Ramos (cell line): ENCODE measurements around the gene IRF3.
"Not testable (repeated sequence)": the region's sequence is repeated elsewhere in the genome, so short reads cannot be mapped to it uniquely, and the experiment has no call there.

Source experiments
- in situ Hi-C: fragments of 300-500 bp; cut with MboI; formaldehyde crosslinking; loops from one replicate; pipeline ENCODE4 v1.14.3; 2022; ENCODE audit warnings: low sequenced_read_pairs; ENCODE audit not compliant: unreplicated experiment

IRF3 gene

GRCh38 chr19:49631014-49631588 lies 34.6 kb downstream of the IRF3 start:
- in situ Hi-C loops, result no loop called here

DNA sequence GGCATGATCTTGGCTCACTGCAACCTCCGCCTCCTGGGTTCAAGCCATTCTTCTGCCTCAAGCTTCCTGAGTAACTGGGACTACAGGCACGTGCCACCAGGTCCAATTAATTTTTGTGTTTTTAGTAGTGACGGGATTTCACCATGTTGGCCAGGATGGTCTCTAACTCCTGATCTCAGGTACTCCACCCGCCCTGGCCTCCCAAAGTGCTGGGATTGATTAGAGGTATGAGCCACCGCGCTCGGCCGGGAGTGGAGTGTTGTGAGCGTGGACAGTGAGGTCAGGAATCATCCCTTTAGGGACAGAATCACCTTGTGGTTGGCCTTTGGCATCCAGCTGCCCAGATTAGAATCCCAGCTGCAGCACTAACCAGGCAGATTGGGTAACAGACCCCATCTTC lies 36.0 kb downstream of the IRF3 start:
- in situ Hi-C loops, result no loop called here

GRCh38 chr19:49626226-49626625 lies 39.4 kb downstream of the IRF3 start:
- in situ Hi-C loops, result no loop called here

DNA sequence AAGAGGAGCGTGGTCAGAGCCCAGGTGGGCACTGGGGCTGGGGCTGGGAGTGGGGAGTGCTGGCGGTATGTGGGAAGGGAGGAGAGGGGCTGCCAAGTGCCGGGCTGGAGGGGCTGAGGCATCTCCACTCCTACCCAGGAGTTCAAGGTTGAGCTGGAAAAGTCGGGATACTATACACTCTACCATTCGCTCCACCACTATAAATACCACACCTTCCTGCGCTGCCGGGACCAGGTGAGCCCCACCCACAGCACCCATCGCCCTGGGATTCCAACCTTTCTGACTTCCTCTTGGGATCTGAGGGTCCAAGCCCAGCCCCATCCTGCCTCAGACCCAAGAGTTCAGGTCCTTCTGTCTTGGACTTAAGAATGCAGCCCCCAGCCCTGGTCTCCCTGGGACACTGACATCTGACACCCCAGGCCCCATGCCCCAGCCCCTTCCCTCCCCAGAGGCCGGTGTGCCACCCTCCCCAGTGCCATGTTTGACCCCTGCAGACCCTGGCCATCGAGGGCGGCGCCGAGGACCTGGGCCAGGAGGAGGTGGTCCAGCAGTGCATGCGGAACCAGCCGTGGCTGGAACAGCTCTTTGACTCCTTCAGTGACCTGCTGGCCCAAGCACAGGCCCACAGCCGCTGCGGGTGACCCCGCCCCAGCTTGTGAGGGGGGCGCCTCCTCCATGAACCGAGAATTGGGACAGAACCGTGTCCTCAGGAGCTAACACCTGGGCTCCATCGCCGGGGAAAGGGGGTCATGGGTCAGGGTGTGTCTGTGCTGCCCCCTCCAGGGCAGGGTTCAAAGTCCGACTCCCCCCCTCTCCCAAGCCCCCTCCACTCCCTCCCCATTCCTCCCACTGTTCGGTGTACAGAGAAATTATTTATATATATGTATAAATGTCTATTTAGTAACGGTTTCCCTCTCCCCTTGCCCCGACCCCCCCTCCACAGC lies 40.4 kb downstream of the IRF3 start:
- in situ Hi-C loops, result no loop called here

DNA sequence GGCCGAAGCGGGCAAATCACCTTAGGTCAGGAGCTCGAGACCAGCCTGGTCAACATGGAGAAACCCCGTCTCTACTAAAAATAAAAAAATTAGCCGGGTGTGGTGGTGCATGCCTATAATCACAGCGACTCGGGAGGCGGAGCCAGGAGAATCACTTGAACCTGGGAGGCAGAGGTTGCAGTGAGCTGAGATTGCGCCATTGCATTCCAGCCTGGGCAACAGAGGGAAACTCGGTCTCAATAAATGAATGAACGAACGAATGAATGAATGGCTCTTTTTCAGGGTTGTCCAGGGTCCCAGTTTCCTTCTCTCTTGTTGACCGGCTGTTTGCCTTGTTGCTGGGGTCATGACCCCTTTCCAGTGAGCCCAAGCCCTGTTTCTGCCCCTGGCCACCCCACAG lies 47.8 kb downstream of the IRF3 start:
- in situ Hi-C loops, result not testable (repeated sequence)

DNA sequence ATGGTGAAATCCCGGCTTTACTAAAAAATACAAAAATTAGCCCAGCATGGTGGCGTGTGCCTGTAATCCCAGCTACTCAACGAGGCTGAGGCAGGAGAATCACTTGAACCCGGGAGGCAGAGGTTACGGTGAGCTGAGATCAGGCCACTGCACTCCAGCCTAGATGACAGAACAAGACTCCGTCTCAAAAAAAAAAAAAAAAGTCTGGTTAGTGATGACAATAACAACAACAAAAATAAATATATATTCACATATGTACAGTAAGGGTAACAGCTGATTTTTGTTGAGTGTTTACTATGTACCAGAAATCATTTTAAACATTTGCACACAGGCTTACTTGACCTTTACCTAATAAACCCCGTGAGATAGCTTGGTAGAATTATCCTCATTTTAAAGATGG lies 48.7 kb downstream of the IRF3 start:
- in situ Hi-C loops, result no loop called here

- in situ Hi-C loops, result no loop called here
These were observed 49.1 kb downstream of the IRF3 start for GRCh38 chr19:49616532-49616931.

DNA sequence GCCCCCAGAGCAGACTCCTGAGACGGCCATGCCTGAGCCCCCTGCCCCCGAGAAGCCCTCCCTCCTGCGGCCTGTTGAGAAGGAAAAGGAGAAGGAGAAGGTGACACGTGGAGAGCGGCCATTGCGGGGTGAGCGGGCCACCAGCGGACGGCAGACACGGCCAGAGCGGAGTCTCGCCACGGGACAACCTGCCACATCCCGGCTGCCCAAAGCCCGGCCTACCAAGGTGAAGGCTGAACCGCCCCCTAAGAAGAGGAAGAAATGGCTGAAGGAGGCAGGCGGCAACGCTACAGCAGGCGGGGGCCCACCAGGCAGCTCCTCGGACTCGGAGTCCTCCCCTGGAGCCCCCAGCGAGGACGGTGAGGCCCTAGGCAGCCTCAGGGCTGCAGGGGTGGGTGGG lies 49.8 kb downstream of the IRF3 start:
- in situ Hi-C loops, result no loop called here

- in situ Hi-C loops, result no loop called here
These were observed 51.4 kb downstream of the IRF3 start for GRCh38 chr19:49614096-49614833.

DNA sequence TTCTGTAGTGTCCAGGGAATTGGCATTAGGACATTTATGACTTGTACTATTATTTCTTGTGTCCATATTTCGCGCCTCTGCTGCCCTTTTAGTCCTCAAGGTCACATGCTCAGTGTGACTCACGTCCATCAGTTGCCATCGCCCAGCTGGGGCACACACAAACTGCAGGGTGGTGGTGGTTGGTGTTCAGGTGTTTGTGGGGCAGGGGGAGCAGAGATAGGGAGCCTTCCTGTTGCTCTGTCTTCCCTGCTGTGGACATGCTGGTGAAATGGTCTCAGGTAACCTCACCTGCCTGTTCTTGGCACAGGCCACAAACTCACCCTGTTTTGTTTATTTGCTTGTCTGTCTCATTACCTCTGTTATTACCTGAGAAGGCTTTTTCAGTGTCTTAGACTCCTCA lies 52.3 kb downstream of the IRF3 start:
- in situ Hi-C loops, result no loop called here
